Medulla oblongata (tissue), 1 donor: ENCODE results near the gene CTCFL.
A peak's percentile ranks its signal among the peaks of the same experiment; 100 is the strongest.
"Not testable (repeated sequence)": the region's sequence is repeated elsewhere in the genome, so short reads cannot be mapped to it uniquely, and the experiment has no call there.

Experiments used
- DNase-seq: peaks from one replicate; pipeline ENCODE4 v3.0.0-alpha.2; 2015; ENCODE audit errors: extremely low spot score

CTCFL gene

GRCh38 chr20:57536771-57537724 is 12.1 kb upstream of the CTCFL start:
- no peak for DNase-seq

- DNase-seq = no peak
Observed at GRCh38 chr20:57536120-57536708, 11.3 kb upstream of the CTCFL start.

GRCh38 chr20:57535297-57535696 is 10.4 kb upstream of the CTCFL start:
- no peak for DNase-seq

- no peak for DNase-seq
Observed at GRCh38 chr20:57532104-57532503, 7.2 kb upstream of the CTCFL start.

GRCh38 chr20:57530327-57530981 is 5.5 kb upstream of the CTCFL start:
- DNase-seq = no peak

- DNase-seq = no peak
Observed at GRCh38 chr20:57529810-57530209, 4.9 kb upstream of the CTCFL start.

DNA sequence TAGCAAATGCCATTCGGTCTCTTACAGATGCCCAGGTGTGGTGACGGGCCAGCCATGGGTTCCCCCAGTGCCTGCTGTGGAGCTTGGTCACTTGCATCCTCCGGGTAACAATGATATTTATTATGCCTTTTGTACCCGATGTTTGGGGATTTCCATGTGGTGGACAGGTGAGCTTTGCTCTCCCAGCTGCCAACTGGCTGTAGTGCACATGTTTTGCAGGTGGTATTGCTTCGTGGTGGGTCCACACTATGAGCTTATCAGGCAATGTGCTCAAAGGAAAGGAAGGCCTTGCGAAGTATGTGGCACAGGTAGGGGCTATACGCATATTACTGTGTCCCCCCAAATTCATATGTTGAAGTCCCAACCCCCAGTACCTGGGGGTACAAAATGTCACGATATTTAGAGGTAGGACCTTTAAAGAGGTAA is 4.2 kb upstream of the CTCFL start:
- no peak for DNase-seq

- no peak for DNase-seq
Observed at GRCh38 chr20:57528148-57528547, 3.2 kb upstream of the CTCFL start.

- DNase-seq = no peak
Observed at GRCh38 chr20:57527728-57528127, 2.8 kb upstream of the CTCFL start.

GRCh38 chr20:57526885-57527460 is 2.0 kb upstream of the CTCFL start:
- DNase-seq = no peak

GRCh38 chr20:57526087-57526884 is 1.3 kb upstream of the CTCFL start:
- no peak for DNase-seq

DNA sequence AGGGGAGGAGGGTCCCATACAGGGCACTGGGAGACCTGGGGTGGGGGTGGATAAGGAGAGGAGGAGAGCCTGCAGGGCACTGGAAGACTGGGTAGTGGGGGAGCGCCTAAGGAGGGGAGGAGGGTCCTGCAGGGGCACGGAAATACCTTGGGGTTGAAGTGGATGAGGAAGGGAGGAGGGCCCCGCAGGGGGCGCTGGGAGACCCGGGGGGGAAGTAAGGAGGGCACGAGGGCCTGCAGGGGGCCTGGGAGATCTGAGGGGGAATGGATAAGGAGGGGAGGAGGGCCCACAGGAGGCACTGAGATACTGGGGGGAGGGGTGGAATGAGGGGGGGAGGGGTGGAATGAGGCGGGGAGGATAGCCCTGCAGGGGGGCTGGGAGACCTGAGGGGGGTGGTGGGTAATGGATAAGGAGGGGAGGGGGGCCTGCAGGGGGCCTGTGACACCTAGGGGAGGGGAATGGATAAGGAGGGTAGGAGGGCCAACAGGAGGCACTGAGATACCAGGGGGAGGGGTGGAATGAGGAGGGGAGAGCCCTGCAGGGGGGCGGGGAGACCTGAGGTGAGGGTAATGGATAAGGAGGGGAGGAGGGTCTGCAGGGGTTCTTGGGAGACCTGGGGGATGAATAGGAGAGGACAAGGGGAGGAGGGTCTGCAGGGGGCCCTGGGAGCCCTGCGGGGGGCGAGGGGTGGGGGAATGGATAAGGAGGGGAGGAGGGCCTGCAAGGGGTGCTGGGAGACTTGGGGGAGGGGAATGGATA is 567 bp upstream of the CTCFL start:
- no peak for DNase-seq

GRCh38 chr20:57523782-57524181 is 1.2 kb downstream of the CTCFL start:
- DNase-seq = no peak

DNA sequence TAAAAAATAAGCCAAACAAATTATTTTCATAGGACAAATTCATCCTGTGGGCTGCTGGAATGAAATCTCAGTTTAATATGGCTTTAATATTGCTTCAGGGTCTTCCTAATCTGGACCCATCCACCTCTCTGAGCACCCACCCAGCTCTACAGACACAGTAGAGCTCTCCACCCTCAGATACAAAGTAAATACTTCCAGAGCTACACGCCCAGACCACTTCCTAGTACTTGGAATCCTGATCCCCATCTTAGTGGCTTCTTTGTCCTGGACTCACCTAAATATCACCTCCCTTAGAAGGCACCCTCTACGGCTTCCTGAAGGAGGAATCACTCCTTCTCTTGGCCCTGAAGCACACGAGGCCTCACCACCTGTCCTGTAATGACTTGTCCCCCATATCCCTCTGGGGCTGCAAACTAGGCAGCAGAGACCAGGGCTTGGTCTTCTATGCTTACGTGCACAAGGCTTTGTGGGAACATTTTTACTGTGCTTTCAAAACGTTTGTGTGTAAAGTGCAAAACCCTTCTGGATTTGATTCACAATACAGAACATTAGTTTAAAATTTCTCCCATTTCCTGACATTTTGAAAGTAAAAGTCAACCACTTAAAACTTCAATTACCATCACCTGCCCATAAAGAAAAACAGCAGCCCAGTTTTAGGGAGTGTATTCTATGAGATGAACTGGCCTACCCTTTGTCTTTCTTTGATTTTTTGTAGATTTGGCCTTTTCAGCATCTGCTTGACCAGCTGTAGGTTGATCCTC is 2.4 kb downstream of the CTCFL start:
- no peak for DNase-seq

- DNase-seq = no peak
Observed at GRCh38 chr20:57517904-57518303, 7.0 kb downstream of the CTCFL start.

DNA sequence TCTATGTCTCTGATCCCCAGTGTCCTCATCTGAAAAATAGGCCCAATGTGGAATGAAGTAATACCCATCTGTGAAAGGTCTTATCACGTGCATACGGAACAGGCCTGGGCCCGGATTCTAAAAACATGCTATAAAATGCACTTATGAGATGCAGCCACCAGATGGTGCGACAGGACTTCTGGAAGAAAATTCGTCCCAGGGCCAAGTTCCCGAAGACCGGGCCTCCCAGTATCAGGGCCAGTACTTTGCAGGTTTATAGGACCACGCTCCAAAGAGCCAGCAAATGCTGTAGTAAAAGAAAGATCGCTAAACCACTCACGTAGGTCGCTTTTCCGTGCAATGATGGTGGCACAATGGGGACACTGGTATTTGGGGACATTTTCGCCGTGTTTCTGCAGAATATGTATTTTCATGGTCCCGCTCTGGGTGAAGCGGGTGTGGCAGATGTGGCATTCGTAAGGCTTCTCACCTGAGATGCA is 10.6 kb downstream of the CTCFL start:
- DNase-seq = peak; percentile 87

DNA sequence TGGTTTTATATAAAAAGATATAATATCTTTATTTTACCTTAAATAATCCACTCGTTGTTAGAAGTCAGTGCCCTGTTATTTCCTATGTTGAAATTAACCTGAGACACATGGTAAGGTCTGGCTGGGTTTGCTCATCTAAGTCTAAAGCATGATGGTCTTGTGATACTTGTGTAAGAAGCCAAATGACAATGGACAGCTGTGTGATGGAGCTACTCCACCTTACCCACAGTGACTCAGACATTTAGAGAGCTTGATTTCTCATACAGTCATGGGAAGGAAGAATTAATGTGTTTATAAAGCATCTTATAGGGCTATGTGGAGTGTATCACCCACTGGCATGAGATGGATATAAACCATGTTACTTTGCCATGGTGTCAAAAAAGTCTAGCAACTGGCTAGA is 11.7 kb downstream of the CTCFL start:
- DNase-seq = no peak

DNA sequence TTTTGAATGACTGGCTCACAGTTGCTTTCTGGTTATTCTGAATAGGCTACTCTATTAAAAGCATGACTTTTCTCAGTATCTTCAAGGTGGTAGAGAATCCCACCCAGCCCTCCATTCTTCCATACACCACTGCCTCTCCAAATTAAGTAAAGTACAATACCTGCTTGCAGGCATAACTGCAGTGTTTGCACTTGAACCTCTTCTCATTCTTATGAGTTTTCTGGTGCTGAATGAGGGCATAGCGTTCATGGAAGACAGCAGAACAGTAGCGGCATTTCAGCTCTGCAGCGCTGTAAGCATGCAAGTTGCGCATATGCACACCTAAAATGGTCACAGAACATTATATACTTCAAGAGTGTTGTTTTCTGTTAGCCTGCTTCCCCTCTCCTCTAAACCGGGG is 12.5 kb downstream of the CTCFL start:
- DNase-seq = no peak

DNA sequence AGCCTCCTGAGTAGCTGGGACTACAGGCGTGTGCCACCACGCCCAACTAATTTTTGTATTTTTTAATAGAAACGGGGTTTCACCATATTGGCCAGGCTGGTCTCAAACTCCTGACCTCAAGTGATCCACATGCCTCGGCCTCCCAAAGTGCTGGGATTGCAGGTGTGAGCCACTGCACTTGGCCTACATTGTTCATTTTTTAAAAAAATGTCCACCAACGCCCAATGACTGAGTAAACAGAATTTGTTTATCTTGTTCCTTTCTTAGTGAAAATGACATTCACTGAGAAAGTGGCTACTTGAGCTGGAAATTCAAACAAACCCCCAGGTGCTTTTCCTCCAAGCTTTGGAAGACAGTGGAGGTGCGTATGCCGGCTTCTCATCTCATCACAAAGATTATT is 13.2 kb downstream of the CTCFL start:
- not testable (repeated sequence) for DNase-seq
